HFFc6 (cell line): Measurements from ENCODE around the gene CACNG6. TPM values are rescaled to one million over a fixed set of nuclear protein-coding genes. Genes with fewer than 3 reads are reported as not detected.

Experiments used
- DNase-seq: peaks from one replicate; pipeline ENCODE4 v3.0.0-alpha.2; 2018
- H3K27ac Mint-ChIP-seq: 2 replicates; pipeline ENCODE4 v1.8.0; 2020; ENCODE audit warnings: mild to moderate bottlenecking, mixed read lengths
- H3K27me3 Mint-ChIP-seq: 2 replicates; pipeline ENCODE4 v1.8.0; 2021; ENCODE audit warnings: mild to moderate bottlenecking, moderate library complexity, mixed read lengths; ENCODE audit not compliant: insufficient read depth
- H3K36me3 Mint-ChIP-seq: 2 replicates; pipeline ENCODE4 v1.8.0; 2021; ENCODE audit warnings: low read depth, mixed read lengths
- H3K4me1 Mint-ChIP-seq: 2 replicates; pipeline ENCODE4 v1.8.0; 2020; ENCODE audit warnings: low read depth, mixed read lengths
- H3K4me3 Mint-ChIP-seq: 2 replicates; pipeline ENCODE4 v1.8.0; 2020; ENCODE audit warnings: mild to moderate bottlenecking, moderate library complexity, mixed read lengths
- H3K9me3 Mint-ChIP-seq: 2 replicates; pipeline ENCODE4 v1.8.0; 2020; ENCODE audit warnings: mild to moderate bottlenecking, mixed read lengths
- total RNA-seq, 6 experiments: library from RNA; stranded (reverse); fragmentation: NEBNext Ultra II Directional; extraction: Animal tissue kit (Norgen Biotek cat#: 25700); gene quantifications; 2 replicates in 1 of 6; 3 replicates in 5 of 6; pipeline ENCODE4 v1.2.3, GENCODE V29; 2021
- TF ChIP-seq, protein P1 (sequence below): fragments of 200-600 bp; sonication (generic); IDR thresholded peaks from 2 replicates; pipeline ENCODE4 v1.5.0; 2021; ENCODE audit warnings: antibody characterized with exemption, mild to moderate bottlenecking

CACNG6 gene
- total RNA-seq, 6 experiments from 2014 or later, result not detected

DNA sequence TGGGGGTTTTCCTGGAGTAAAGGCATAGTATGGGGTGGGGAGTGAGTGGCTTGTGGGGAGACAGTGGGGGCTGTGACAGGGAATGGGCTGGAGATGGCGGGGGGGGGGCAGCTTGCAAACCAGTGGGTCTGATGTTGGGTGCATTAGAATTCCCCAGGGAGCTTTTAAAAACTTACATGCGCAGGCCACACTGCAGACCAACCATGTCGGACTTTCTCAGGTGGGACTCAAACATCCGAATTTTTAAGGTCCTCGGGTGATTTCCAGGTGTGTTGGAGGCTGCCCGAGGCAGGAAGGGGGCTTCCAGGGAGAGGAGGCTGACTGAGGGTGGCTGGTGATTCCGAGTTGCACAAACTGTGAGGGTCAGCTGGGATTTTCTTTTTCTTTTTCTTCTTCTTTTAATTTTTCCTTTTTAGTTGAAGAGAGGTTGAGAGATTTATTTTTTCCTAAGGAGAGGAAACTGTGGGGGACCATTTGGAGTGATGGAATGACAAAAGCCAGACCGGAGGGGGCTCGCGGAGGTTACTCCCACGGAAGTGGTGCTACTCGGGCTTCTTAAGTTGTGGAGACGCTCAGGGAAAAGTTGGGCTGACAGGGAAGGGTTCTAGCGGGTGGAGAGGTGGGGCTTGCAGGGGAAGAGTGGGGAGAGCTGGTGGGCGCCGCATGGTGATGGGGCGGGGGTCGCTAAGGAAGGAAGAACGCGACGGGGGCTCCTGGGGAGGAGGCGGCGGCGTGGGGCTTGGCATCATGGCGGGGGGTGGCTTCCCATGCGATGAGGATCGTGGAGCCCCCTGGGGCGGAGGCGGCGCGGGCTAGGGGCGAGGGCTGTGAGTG lies 29.7 kb upstream of the CACNG6 start:
- Mint-ChIP-seq H3K9me3 (no peaks in the 10 kb centered on the region), H3K4me1 (peaks cover 25% of the 10 kb centered on the region), H3K27ac (no peak overlapping the region), H3K36me3 (no peaks in the 10 kb centered on the region; the same call in 1 of the 2 replicates), H3K4me3 (peak overlapping the region; percentile 40; the same call in 1 of the 2 replicates), H3K27me3 (peaks cover 64% of the 10 kb centered on the region)
- TF ChIP-seq, protein P1, sequence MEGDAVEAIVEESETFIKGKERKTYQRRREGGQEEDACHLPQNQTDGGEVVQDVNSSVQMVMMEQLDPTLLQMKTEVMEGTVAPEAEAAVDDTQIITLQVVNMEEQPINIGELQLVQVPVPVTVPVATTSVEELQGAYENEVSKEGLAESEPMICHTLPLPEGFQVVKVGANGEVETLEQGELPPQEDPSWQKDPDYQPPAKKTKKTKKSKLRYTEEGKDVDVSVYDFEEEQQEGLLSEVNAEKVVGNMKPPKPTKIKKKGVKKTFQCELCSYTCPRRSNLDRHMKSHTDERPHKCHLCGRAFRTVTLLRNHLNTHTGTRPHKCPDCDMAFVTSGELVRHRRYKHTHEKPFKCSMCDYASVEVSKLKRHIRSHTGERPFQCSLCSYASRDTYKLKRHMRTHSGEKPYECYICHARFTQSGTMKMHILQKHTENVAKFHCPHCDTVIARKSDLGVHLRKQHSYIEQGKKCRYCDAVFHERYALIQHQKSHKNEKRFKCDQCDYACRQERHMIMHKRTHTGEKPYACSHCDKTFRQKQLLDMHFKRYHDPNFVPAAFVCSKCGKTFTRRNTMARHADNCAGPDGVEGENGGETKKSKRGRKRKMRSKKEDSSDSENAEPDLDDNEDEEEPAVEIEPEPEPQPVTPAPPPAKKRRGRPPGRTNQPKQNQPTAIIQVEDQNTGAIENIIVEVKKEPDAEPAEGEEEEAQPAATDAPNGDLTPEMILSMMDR, result no peak
- DNase-seq, result no peak

DNA sequence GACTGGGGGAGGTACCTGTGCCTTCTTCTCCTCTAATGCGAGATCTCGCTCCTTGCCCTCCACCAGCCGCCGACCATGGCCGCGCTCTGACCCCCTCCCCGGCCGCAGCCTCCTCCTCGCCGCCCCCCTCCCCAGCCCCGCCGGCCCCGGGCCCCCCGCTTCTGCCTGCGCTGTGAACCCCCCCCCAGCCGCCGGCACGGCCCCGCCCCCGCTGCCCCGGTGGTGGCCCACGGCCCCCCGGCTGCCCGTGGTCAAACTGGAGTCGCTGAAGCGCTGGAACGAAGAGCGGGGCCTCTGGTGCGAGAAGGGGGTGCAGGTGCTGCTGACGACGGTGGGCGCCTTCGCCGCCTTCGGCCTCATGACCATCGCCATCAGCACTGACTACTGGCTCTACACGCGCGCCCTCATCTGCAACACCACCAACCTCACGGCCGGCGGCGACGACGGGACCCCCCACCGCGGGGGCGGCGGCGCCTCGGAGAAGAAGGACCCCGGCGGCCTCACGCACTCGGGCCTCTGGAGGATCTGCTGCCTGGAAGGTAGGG lies 28.5 kb upstream of the CACNG6 start, which contains the start of gene CACNG8:
Gene CACNG8 (plus strand): TSS at position 51 of the 545 bp plus-strand sequence.
- peak within 1 kb of the TSS; percentile 40; the same call in 1 of the 2 replicates for H3K4me3 Mint-ChIP-seq
- H3K4me1 Mint-ChIP-seq, result peaks cover 21% of the 10 kb centered on the region
- no peak within 1 kb of the TSS for H3K27ac Mint-ChIP-seq
- H3K9me3 Mint-ChIP-seq, result no peaks in the 10 kb centered on the region
- TF ChIP-seq, protein P1, result no peak
- DNase-seq, result no peak
- no peaks in the 10 kb centered on the region; the same call in 1 of the 2 replicates for H3K36me3 Mint-ChIP-seq
- H3K27me3 Mint-ChIP-seq, result peaks cover 60% of the 10 kb centered on the region

GRCh38 chr19:53965091-53965490 lies 26.3 kb upstream of the CACNG6 start:
- no peak overlapping the region for H3K27ac Mint-ChIP-seq
- DNase-seq, result no peak
- H3K4me1 Mint-ChIP-seq, result peaks cover 20% of the 10 kb centered on the region
- peak overlapping the region; percentile 43 for H3K4me3 Mint-ChIP-seq
- H3K36me3 Mint-ChIP-seq, result no peaks in the 10 kb centered on the region
- no peaks in the 10 kb centered on the region for H3K9me3 Mint-ChIP-seq
- peaks cover 59% of the 10 kb centered on the region for H3K27me3 Mint-ChIP-seq
- TF ChIP-seq, protein P1, result no peak

DNA sequence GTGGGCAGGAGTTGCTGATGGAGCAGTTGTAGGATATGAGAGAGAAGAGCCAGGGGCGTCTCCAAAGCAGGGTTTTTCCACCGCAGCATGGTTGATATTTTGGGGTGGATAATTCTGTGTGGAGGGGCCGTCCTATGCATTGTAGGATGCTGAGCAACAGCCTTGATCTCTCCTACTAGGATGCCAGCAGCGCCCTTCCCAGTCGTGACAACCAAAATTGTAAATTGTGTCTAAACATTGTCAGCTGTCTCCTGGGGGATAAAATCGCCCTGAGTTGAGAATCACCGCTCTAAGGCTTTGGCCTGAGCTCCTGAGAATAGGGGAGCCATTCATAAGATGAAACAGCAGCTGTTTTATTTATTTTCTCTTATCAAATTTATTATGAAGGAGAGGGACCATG lies 24.5 kb upstream of the CACNG6 start:
- peaks cover 11% of the 10 kb centered on the region; the same call in 1 of the 2 replicates for H3K4me1 Mint-ChIP-seq

DNA sequence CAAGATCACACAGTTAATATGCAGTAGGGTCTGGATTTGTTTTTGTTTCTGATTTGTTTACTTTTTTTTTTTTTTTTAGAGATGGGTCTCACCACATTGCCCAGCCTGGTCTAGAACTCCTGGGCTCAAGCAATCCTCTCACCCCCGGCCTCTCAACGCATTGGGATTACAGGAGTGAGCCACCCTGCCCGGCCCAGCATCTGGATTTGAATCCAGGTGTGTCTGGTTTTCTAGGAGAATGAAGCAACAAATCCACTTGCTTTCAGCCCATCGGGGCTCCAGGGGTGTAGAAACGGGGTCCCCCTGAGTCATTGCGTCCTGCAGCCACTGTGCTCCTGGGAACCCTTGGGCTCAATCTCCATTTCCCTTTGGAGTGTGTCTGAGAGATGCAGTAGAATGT lies 22.1 kb upstream of the CACNG6 start:
- Mint-ChIP-seq H3K36me3 (no peaks in the 10 kb centered on the region), H3K27me3 (peaks cover 31% of the 10 kb centered on the region), H3K4me1 (peaks cover 11% of the 10 kb centered on the region; the same call in 1 of the 2 replicates), H3K9me3 (no peaks in the 10 kb centered on the region), H3K27ac (no peak overlapping the region), H3K4me3 (no peak overlapping the region)
- no peak for DNase-seq
- TF ChIP-seq, protein P1, result no peak

More for the DNA sequence above, 24.5 kb upstream of the CACNG6 start:
- peaks cover 43% of the 10 kb centered on the region for H3K27me3 Mint-ChIP-seq
- H3K9me3 Mint-ChIP-seq, result no peaks in the 10 kb centered on the region
- DNase-seq, result no peak
- H3K36me3 Mint-ChIP-seq, result no peaks in the 10 kb centered on the region
- H3K27ac Mint-ChIP-seq, result no peak overlapping the region; the same call in 1 of the 2 replicates
- TF ChIP-seq, protein P1, result no peak
- no peak overlapping the region for H3K4me3 Mint-ChIP-seq
